Peyer's patch (tissue), 4 donors: ENCODE measurements around the gene EVPLL. TPM values are rescaled to one million over a fixed set of nuclear protein-coding genes. Genes with fewer than 3 reads are reported as not detected.
"Not testable (repeated sequence)": the region's sequence is repeated elsewhere in the genome, so short reads cannot be mapped to it uniquely, and the experiment has no call there.

Experiments used
- DNase-seq, 3 donors: peaks; one replicate each; pipeline ENCODE4 v3.0.0-alpha.2; 2017 to 2019
- H3K27ac ChIP-seq, 4 donors: fragments of 200-600 bp; sonication (generic); one replicate each; pipeline ENCODE4 v1.5.1; 2016 to 2019
- H3K27me3 ChIP-seq, 2 donors: fragments of 200-600 bp; sonication (generic); one replicate each; pipeline ENCODE4 v1.5.1; 2019
- H3K36me3 ChIP-seq, 3 donors: fragments of 200-600 bp; sonication (generic); one replicate each; pipeline ENCODE4 v1.5.1; 2016 to 2019
- H3K4me1 ChIP-seq, 4 donors: fragments of 200-600 bp; sonication (generic); one replicate each; pipeline ENCODE4 v1.5.1; 2016 to 2019
- H3K4me3 ChIP-seq, 4 donors: fragments of 200-600 bp; sonication (generic); 1 replicate in 3 of 4; 2 replicates in 1 of 4; pipeline ENCODE4 v1.5.1; 2016 to 2019; ENCODE audit warnings: mild to moderate bottlenecking in 1 of 4
- H3K9me3 ChIP-seq, 4 donors: fragments of 200-600 bp; sonication (generic); one replicate each; pipeline ENCODE4 v1.5.1; 2016 to 2019; ENCODE audit warnings: mild to moderate bottlenecking in 1 of 4
- POLR2A ChIP-seq, 2 donors: fragments of 450-650 bp; IDR thresholded peaks; one replicate each; pipeline ENCODE4 v1.5.1; 2017; ENCODE audit warnings: antibody characterized with exemption in 2 of 2, mild to moderate bottlenecking in 2 of 2, moderate library complexity in 2 of 2
- total RNA-seq, 4 donors: library from RNA; depleted of rRNA; stranded (reverse); fragments of >200 nt; gene quantifications; one replicate each; pipeline ENCODE4 v1.1.0, GENCODE V29; 2016
- TF ChIP-seq, protein P1 (sequence below), 6 experiments: fragments of 450-650 bp in 4 of 6; fragments of 200-600 bp in 2 of 6; sonication (generic) in 1 of 6; IDR thresholded peaks; one replicate each; pipeline ENCODE4 v1.5.1; 2017 to 2019; ENCODE audit warnings: antibody characterized with exemption in 6 of 6, mild to moderate bottlenecking in 3 of 6, moderate library complexity in 1 of 6

EVPLL gene
- total RNA-seq, 4 donors from 2014 or later: 0.67 TPM; not detected in 3

- no peak overlapping the region for H3K4me3 ChIP-seq
- peaks cover 0 to 9% of the 10 kb centered on the region in 2 donors for H3K27me3 ChIP-seq
- no peaks in the 10 kb centered on the region for H3K9me3 ChIP-seq
- TF ChIP-seq POLR2A (IDR thresholded peaks at IDR 0.05): no peak
- no peak overlapping the region for H3K27ac ChIP-seq
- no peaks in the 10 kb centered on the region for H3K36me3 ChIP-seq
- H3K4me1 ChIP-seq: peaks cover 0 to 14% (median 5%) of the 10 kb centered on the region in 4 donors
- no peak for DNase-seq
These were observed 3.8 kb downstream of the EVPLL start for GRCh38 chr17:18381158-18381952.

DNA sequence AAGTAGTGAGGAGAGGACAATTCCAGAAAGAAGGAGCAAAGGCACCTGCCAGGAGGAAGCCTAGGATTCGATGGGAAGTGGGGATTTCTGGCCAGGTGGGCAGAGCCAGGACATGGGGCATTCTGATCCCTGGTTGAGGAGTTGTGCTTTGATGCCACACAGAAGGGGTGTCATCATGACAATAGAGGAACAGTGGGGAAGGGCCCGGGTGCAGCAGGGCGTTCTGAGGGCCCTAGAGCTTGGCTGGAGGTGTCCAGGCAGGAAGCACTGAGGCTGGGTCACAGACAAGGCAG lies 4.3 kb downstream of the EVPLL start:
- no peaks in the 10 kb centered on the region for H3K9me3 ChIP-seq
- DNase-seq: no peak
- H3K27me3 ChIP-seq: peaks cover 0 to 9% of the 10 kb centered on the region in 2 donors
- TF ChIP-seq POLR2A (IDR thresholded peaks at IDR 0.05): no peak
- TF ChIP-seq, protein P1, sequence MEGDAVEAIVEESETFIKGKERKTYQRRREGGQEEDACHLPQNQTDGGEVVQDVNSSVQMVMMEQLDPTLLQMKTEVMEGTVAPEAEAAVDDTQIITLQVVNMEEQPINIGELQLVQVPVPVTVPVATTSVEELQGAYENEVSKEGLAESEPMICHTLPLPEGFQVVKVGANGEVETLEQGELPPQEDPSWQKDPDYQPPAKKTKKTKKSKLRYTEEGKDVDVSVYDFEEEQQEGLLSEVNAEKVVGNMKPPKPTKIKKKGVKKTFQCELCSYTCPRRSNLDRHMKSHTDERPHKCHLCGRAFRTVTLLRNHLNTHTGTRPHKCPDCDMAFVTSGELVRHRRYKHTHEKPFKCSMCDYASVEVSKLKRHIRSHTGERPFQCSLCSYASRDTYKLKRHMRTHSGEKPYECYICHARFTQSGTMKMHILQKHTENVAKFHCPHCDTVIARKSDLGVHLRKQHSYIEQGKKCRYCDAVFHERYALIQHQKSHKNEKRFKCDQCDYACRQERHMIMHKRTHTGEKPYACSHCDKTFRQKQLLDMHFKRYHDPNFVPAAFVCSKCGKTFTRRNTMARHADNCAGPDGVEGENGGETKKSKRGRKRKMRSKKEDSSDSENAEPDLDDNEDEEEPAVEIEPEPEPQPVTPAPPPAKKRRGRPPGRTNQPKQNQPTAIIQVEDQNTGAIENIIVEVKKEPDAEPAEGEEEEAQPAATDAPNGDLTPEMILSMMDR (IDR thresholded peaks at IDR 0.05): no peak
- no peaks in the 10 kb centered on the region for H3K36me3 ChIP-seq
- H3K27ac ChIP-seq: no peak overlapping the region
- H3K4me1 ChIP-seq: peaks cover 0 to 14% (median 5%) of the 10 kb centered on the region in 4 donors
- H3K4me3 ChIP-seq: no peak overlapping the region

GRCh38 chr17:18382441-18383078 lies 5.0 kb downstream of the EVPLL start:
- DNase-seq: no peak
- TF ChIP-seq POLR2A (IDR thresholded peaks at IDR 0.05): no peak
- TF ChIP-seq, protein P1 (IDR thresholded peaks at IDR 0.05): no peak

GRCh38 chr17:18383079-18383481 lies 5.5 kb downstream of the EVPLL start:
- not testable (repeated sequence) for H3K36me3 ChIP-seq, H3K27ac ChIP-seq, H3K27me3 ChIP-seq, H3K4me1 ChIP-seq, DNase-seq, H3K4me3 ChIP-seq, H3K9me3 ChIP-seq

More at GRCh38 chr17:18382441-18383078, 5.0 kb downstream of the EVPLL start:
- no peaks in the 10 kb centered on the region for H3K9me3 ChIP-seq
- H3K27me3 ChIP-seq: peaks cover 0 to 9% of the 10 kb centered on the region in 2 donors
- H3K36me3 ChIP-seq: no peaks in the 10 kb centered on the region
- peaks cover 0 to 8% (median 4%) of the 10 kb centered on the region in 4 donors for H3K4me1 ChIP-seq
- H3K4me3 ChIP-seq: no peak overlapping the region
- no peak overlapping the region for H3K27ac ChIP-seq

DNA sequence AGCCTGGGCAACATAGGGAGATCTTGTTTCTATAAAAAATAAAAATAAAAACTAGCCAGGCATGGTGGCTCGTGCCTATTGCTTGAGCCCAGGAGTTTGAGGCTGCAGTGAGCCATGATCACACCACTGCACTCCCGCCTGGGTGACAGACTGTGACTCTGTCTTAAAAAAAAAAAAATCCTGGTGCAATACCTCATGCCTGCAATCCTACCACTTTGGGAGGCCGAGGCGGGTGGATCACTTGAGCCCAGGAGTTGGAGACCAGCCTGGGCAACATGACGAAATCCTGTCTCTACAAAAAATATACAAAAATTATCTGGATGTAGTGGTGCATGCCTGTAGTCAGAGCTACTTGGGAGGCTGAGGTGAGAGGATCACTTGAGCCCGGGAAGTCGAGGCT lies 6.7 kb downstream of the EVPLL start:
- not testable (repeated sequence) for DNase-seq, H3K27me3 ChIP-seq, H3K4me3 ChIP-seq, H3K9me3 ChIP-seq, H3K27ac ChIP-seq, H3K36me3 ChIP-seq, H3K4me1 ChIP-seq

DNA sequence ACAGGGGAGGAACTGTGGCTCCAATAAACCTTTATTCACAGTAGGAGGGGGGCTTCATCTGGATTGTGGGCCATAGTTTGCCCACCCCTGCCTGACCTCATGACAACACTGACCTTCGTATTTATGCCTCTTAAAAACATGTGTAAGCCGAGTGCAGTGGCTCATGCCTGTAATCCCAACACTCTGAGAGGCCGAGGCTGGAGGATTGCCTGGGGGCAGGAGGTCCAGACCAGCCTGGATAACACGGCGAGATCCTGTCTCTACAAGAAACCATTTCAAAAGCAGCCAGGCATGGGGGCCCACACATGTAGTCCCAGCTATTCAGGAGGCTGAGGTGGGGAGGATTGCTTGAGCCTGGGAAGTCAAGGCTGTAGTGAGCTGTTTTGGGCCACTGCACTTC lies 10.0 kb downstream of the EVPLL start:
- H3K9me3 ChIP-seq, H3K27ac ChIP-seq, H3K36me3 ChIP-seq, DNase-seq, H3K27me3 ChIP-seq, H3K4me3 ChIP-seq, H3K4me1 ChIP-seq: not testable (repeated sequence)

DNA sequence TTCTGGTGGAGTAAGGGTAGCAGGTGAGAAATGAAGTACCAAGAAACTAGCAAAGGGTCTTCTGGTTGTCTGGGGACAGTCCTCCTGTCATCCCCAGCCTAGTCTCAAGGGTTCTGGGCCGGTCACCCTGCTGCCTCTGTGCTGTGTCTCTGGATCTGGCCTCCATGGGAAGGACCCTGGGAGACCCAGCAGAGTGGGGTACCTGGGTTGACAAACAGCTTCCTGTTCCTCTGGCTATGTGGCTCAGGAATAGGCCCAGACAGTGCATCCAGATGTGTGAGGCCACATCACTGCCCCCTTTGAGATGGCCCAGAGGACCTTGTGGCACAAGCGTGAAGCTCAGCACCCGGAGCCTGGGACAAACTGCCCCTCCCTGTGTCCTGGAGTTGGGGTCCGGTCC lies 10.7 kb downstream of the EVPLL start:
- not testable (repeated sequence) for DNase-seq

DNA sequence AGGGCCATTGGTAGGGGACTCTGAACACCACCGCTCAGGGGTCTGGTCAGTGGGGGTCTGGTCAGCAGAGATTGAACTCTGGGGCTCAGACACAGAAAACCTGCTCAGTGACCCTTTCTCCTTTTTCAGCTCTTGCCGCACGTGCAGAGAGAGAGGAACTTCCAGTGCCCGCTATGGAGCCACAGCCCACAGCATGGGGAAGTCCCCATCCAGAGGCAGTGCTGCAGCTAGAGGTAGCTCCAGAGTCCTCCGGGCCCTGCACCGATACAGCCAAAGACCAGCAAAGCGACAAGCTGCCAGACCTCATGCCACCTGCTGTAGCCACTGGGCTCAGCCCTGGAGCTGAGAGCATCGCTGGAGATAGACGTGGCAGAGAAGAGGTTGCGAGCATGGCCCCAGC lies 11.2 kb downstream of the EVPLL start:
- not testable (repeated sequence) for H3K36me3 ChIP-seq

More for the DNA sequence above, 10.7 kb downstream of the EVPLL start:
- H3K27me3 ChIP-seq, H3K36me3 ChIP-seq, H3K4me1 ChIP-seq, H3K9me3 ChIP-seq, H3K4me3 ChIP-seq, H3K27ac ChIP-seq: not testable (repeated sequence)

GRCh38 chr17:18401872-18402590 lies 24.5 kb downstream of the EVPLL start:
- not testable (repeated sequence) for H3K4me3 ChIP-seq, H3K27ac ChIP-seq, H3K36me3 ChIP-seq, H3K4me1 ChIP-seq, H3K27me3 ChIP-seq, DNase-seq, H3K9me3 ChIP-seq

More for the DNA sequence above, 11.2 kb downstream of the EVPLL start:
- not testable (repeated sequence) for H3K27ac ChIP-seq, H3K4me1 ChIP-seq, H3K27me3 ChIP-seq, DNase-seq, H3K4me3 ChIP-seq, H3K9me3 ChIP-seq

GRCh38 chr17:18403166-18403565 lies 25.6 kb downstream of the EVPLL start:
- H3K4me1 ChIP-seq, H3K36me3 ChIP-seq, H3K9me3 ChIP-seq, H3K4me3 ChIP-seq, H3K27ac ChIP-seq, H3K27me3 ChIP-seq: not testable (repeated sequence)
- DNase-seq: peak in 2 of 3 donors; percentile 35 to 48

GRCh38 chr17:18403604-18404003 lies 26.0 kb downstream of the EVPLL start:
- not testable (repeated sequence) for DNase-seq, H3K36me3 ChIP-seq, H3K27me3 ChIP-seq, H3K9me3 ChIP-seq, H3K4me1 ChIP-seq, H3K27ac ChIP-seq, H3K4me3 ChIP-seq

DNA sequence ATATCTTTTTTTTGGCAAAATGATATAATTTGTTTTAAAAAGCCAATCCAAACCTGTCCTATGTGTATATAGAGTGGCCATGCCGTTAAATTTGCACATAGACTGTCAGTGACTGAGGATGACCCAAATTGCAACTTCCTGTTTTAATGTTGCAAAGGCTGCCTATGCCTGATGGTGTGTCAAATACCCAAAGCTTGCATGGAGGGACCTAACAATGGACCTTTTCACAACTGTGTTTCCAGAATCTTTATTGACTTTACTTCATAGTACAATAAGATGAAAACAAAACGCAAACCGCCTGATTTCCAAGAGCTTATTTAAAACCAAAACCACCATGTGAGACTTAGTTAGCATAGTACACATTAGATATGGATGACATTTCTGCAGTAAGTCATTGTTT lies 31.3 kb downstream of the EVPLL start:
- H3K4me3 ChIP-seq, DNase-seq, H3K36me3 ChIP-seq: not testable (repeated sequence)

More for the DNA sequence above, 31.3 kb downstream of the EVPLL start:
- H3K27me3 ChIP-seq, H3K9me3 ChIP-seq, H3K27ac ChIP-seq, H3K4me1 ChIP-seq: not testable (repeated sequence)
